ENCODE data around the gene FAM25A. TPM values are rescaled to one million over a fixed set of nuclear protein-coding genes. Genes with fewer than 3 reads are reported as not detected.

Gene FAM25A
- total RNA-seq, 1 experiment from 2014 or later, result not detected

- no peak overlapping the region for H3K27ac Mint-ChIP-seq (ENCODE audit: low read depth, unreplicated experiment)
- no peaks in the 10 kb centered on the region for H3K36me3 Mint-ChIP-seq (ENCODE audit: insufficient read depth, unreplicated experiment)
- no TSS peak for BruUV-seq (replicated peaks)
- POLR2A ChIA-PET, result interaction anchor here (0.7 to 1.9 kb wide), 5 partner anchors 9 to 105 kb away, joined by 3 to 7 read pairs (median 5); partner anchors contain the start of gene ADIRF
- H3K4me1 Mint-ChIP-seq (ENCODE audit: insufficient read depth, unreplicated experiment), result no peaks in the 10 kb centered on the region
- intact Hi-C loops (cut with micrococcal nuclease), result no loop called here
- TF ChIP-seq CTCF (IDR thresholded peaks at IDR 0.05; ENCODE audit: unreplicated experiment), result no peak
- DNase-seq (ENCODE audit: unreplicated experiment), result no peak
- no peak overlapping the region for H3K4me3 Mint-ChIP-seq (ENCODE audit: unreplicated experiment)
- H3K27me3 Mint-ChIP-seq (ENCODE audit: insufficient read depth, unreplicated experiment), result no peaks in the 10 kb centered on the region
- CTCF ChIA-PET, result interaction anchor here (1.0 to 1.8 kb wide), 4 partner anchors 13 to 116 kb away, joined by 3 to 9 read pairs (median 4); no protein-coding TSS in a partner anchor
- no peaks in the 10 kb centered on the region for H3K9me3 Mint-ChIP-seq (ENCODE audit: unreplicated experiment)
These were observed 34.5 kb downstream of the FAM25A start for GRCh38 chr10:87054373-87055295.

GRCh38 chr10:87058171-87058570 lies 38.1 kb downstream of the FAM25A start:
- Mint-ChIP-seq H3K27ac (ENCODE audit: low read depth, unreplicated experiment) (no peak overlapping the region), H3K4me3 (ENCODE audit: unreplicated experiment) (no peak overlapping the region), H3K4me1 (ENCODE audit: insufficient read depth, unreplicated experiment) (no peaks in the 10 kb centered on the region), H3K9me3 (ENCODE audit: unreplicated experiment) (no peaks in the 10 kb centered on the region), H3K36me3 (ENCODE audit: insufficient read depth, unreplicated experiment) (no peaks in the 10 kb centered on the region), H3K27me3 (ENCODE audit: insufficient read depth, unreplicated experiment) (no peaks in the 10 kb centered on the region)
- intact Hi-C loops (cut with micrococcal nuclease), result no loop called here
- DNase-seq (ENCODE audit: unreplicated experiment), result no peak
- TF ChIP-seq CTCF (IDR thresholded peaks at IDR 0.05; ENCODE audit: unreplicated experiment), result no peak
- POLR2A ChIA-PET, result interaction anchor here (1.0 to 1.7 kb wide), 2 partner anchors 9 to 13 kb away, joined by 3 to 4 read pairs; no protein-coding TSS in a partner anchor
- CTCF ChIA-PET, result interaction anchor here (0.6 to 1.2 kb wide), 4 partner anchors 11 to 613 kb away, joined by 3 to 5 read pairs (median 4); no protein-coding TSS in a partner anchor
- BruUV-seq (replicated peaks), result no TSS peak

DNA sequence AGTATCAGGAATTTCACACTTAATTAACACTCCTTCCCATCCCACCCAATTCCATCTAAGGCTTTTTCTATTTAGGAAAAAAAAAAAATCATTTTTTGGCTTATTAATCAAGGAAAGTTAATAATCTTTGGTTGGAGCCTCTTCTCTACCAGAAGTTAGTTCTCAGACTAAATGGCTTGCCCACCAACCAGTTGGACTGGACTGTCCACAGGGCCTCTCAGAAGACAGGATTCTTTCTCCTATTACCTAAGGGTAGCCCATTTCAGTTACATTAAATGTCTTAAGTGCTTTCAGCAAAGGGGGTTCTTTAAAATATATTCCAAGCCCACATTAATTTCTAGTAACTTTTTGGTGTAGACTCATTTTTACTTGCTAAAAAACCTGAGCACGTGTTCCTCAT lies 39.3 kb downstream of the FAM25A start:
- no peaks in the 10 kb centered on the region for H3K9me3 Mint-ChIP-seq (ENCODE audit: unreplicated experiment)
- H3K4me3 Mint-ChIP-seq (ENCODE audit: unreplicated experiment), result no peak overlapping the region
- H3K27ac Mint-ChIP-seq (ENCODE audit: low read depth, unreplicated experiment), result no peak overlapping the region
- ChIA-PET POLR2A (interaction anchor here (1.2 kb wide), 1 partner anchor 32 kb away, joined by 3 read pairs; no protein-coding TSS in a partner anchor), CTCF (no interaction called here)
- intact Hi-C loops (cut with micrococcal nuclease), result no loop called here
- no peak for TF ChIP-seq CTCF (IDR thresholded peaks at IDR 0.05; ENCODE audit: unreplicated experiment)
- H3K27me3 Mint-ChIP-seq (ENCODE audit: insufficient read depth, unreplicated experiment), result no peaks in the 10 kb centered on the region
- no TSS peak for BruUV-seq (replicated peaks)
- no peak for DNase-seq (ENCODE audit: unreplicated experiment)
- no peaks in the 10 kb centered on the region for H3K36me3 Mint-ChIP-seq (ENCODE audit: insufficient read depth, unreplicated experiment)
- no peaks in the 10 kb centered on the region for H3K4me1 Mint-ChIP-seq (ENCODE audit: insufficient read depth, unreplicated experiment)

- ChIA-PET POLR2A (no interaction called here), CTCF (interaction anchor here (0.5 kb wide), 1 partner anchor 93 kb away, joined by 4 read pairs; no protein-coding TSS in a partner anchor)
- Mint-ChIP-seq H3K4me3 (ENCODE audit: unreplicated experiment) (no peak overlapping the region), H3K27me3 (ENCODE audit: insufficient read depth, unreplicated experiment) (no peaks in the 10 kb centered on the region), H3K9me3 (ENCODE audit: unreplicated experiment) (no peaks in the 10 kb centered on the region), H3K36me3 (ENCODE audit: insufficient read depth, unreplicated experiment) (no peaks in the 10 kb centered on the region), H3K4me1 (ENCODE audit: insufficient read depth, unreplicated experiment) (no peaks in the 10 kb centered on the region), H3K27ac (ENCODE audit: low read depth, unreplicated experiment) (no peak overlapping the region)
- intact Hi-C loops (cut with micrococcal nuclease), result no loop called here
- no peak for DNase-seq (ENCODE audit: unreplicated experiment)
- BruUV-seq (replicated peaks), result TSS peak; percentile 22
- no peak for TF ChIP-seq CTCF (IDR thresholded peaks at IDR 0.05; ENCODE audit: unreplicated experiment)
These were observed 40.3 kb downstream of the FAM25A start for GRCh38 chr10:87060280-87060928.
